Measurements from ENCODE around the gene CPNE8.

Gene CPNE8

GRCh38 chr12:38905480-38906351, at the start of gene CPNE8:
Gene CPNE8 (minus strand): TSS chr12:38905591. CDS start chr12:38905534, 57 bp downstream.
- intact Hi-C loops (cut with DNase I) = loop anchor here (2.0 to 10.0 kb wide), 2 partner anchors 199 to 581 kb away; no protein-coding TSS in a partner anchor
- peak; percentile 10 to 85 (median 64) for DNase-seq

GRCh38 chr12:38954238-38954873, 49.0 kb upstream of the CPNE8 start:
- DNase-seq = no peak
- intact Hi-C loops (cut with DNase I) = no loop called here

- intact Hi-C loops (cut with DNase I) = no loop called here
These were observed 44.0 kb upstream of the CPNE8 start for GRCh38 chr12:38949363-38949762.

GRCh38 chr12:38934686-38935085, 29.3 kb upstream of the CPNE8 start:
- intact Hi-C loops (cut with DNase I) = no loop called here
- DNase-seq = no peak

More at GRCh38 chr12:38949363-38949762, 44.0 kb upstream of the CPNE8 start:
- DNase-seq = no peak

GRCh38 chr12:38934078-38934584, 28.7 kb upstream of the CPNE8 start:
- intact Hi-C loops (cut with DNase I) = no loop called here
- DNase-seq = no peak

GRCh38 chr12:38932320-38932719, 26.9 kb upstream of the CPNE8 start:
- DNase-seq = no peak
- intact Hi-C loops (cut with DNase I) = no loop called here

GRCh38 chr12:38931461-38931860, 26.1 kb upstream of the CPNE8 start:
- DNase-seq = no peak
- intact Hi-C loops (cut with DNase I) = no loop called here

GRCh38 chr12:38930990-38931389, 25.6 kb upstream of the CPNE8 start:
- intact Hi-C loops (cut with DNase I) = no loop called here
- DNase-seq = no peak

- intact Hi-C loops (cut with DNase I) = no loop called here
- DNase-seq = no peak
These were observed 21.1 kb upstream of the CPNE8 start for GRCh38 chr12:38926501-38926900.

- intact Hi-C loops (cut with DNase I) = no loop called here
These were observed 15.8 kb upstream of the CPNE8 start for GRCh38 chr12:38921025-38921677.

GRCh38 chr12:38919191-38919590, 13.8 kb upstream of the CPNE8 start:
- DNase-seq = peak in 24 of 42 donors; percentile 7 to 75 (median 32)
- intact Hi-C loops (cut with DNase I) = no loop called here

More at GRCh38 chr12:38921025-38921677, 15.8 kb upstream of the CPNE8 start:
- DNase-seq = peak in 10 of 42 donors; percentile 8 to 50 (median 23)

GRCh38 chr12:38915429-38916182, 10.2 kb upstream of the CPNE8 start:
- intact Hi-C loops (cut with DNase I) = no loop called here
- DNase-seq = no peak

- DNase-seq = peak in 7 of 42 donors; percentile 2 to 33 (median 9)
- intact Hi-C loops (cut with DNase I) = no loop called here
These were observed 6.7 kb upstream of the CPNE8 start for GRCh38 chr12:38912116-38912515.

- intact Hi-C loops (cut with DNase I) = no loop called here
- DNase-seq = no peak
These were observed 6.2 kb upstream of the CPNE8 start for GRCh38 chr12:38911611-38912010.

GRCh38 chr12:38907201-38907923, 2.0 kb upstream of the CPNE8 start:
- DNase-seq = no peak
- intact Hi-C loops (cut with DNase I) = loop anchor here (2.0 to 10.0 kb wide), 2 partner anchors 197 to 583 kb away; no protein-coding TSS in a partner anchor

- peak; percentile 55 to 94 (median 85) for DNase-seq
- intact Hi-C loops (cut with DNase I) = loop anchor here (2.0 to 10.0 kb wide), 2 partner anchors 198 to 582 kb away; no protein-coding TSS in a partner anchor
These were observed 1.2 kb upstream of the CPNE8 start for GRCh38 chr12:38906482-38907200.

Data from head of caudate nucleus (tissue), 42 donors.